VCaP (cell line): ENCODE data around the gene P2RY14.

Experiments
- H3K27ac ChIP-seq: fragments of 450-650 bp; 2 replicates; pipeline ENCODE4 v1.5.1; 2017
- TF ChIP-seq, protein P1 (sequence below): fragments of 450-650 bp; conservative IDR thresholded peaks from 2 replicates; pipeline ENCODE4 v1.5.1; 2017; ENCODE audit warnings: mild to moderate bottlenecking, moderate library complexity

The P2RY14 gene

DNA sequence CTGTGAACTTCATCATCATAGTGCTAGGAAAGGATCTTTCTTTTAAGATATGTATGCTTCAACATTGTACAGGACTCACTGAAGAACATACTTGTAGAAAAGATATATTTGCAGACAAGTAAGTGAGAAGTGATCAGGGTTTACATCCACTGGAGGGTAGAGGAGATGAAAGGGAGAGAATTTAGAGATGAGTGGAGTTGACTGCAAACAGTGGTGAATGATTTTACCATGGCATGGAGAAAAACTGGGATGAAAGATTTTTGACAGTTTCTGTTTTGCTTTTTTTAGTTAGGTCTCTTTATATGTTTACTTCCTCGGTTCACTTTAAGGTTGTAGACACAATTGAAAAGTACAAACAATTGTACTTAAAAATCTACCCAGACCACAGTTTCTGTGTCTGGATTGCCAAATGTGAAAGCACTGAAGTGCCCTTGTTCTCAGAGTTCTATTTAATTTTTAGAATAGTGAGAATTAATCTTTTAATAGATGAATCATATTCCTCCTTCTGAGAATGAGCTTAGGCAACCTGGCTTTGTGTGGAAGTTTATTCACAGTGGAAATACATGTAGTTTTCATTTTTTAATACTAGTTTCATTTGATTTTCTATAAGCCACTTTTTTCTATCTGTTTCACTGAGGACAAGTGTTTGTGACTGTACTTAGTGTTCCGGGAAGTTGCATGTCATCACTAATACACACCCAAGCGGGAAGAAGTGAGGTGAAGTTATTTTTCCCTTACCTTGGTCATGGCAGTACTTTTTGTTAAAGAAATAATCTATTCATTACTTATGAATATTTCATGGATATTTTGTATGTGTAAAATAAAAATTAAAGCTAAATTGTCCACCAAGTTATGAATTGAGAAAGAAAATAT is 73.6 kb downstream of the P2RY14 start:
- no peak overlapping the region for H3K27ac ChIP-seq
- TF ChIP-seq, protein P1, sequence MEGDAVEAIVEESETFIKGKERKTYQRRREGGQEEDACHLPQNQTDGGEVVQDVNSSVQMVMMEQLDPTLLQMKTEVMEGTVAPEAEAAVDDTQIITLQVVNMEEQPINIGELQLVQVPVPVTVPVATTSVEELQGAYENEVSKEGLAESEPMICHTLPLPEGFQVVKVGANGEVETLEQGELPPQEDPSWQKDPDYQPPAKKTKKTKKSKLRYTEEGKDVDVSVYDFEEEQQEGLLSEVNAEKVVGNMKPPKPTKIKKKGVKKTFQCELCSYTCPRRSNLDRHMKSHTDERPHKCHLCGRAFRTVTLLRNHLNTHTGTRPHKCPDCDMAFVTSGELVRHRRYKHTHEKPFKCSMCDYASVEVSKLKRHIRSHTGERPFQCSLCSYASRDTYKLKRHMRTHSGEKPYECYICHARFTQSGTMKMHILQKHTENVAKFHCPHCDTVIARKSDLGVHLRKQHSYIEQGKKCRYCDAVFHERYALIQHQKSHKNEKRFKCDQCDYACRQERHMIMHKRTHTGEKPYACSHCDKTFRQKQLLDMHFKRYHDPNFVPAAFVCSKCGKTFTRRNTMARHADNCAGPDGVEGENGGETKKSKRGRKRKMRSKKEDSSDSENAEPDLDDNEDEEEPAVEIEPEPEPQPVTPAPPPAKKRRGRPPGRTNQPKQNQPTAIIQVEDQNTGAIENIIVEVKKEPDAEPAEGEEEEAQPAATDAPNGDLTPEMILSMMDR: no peak

DNA sequence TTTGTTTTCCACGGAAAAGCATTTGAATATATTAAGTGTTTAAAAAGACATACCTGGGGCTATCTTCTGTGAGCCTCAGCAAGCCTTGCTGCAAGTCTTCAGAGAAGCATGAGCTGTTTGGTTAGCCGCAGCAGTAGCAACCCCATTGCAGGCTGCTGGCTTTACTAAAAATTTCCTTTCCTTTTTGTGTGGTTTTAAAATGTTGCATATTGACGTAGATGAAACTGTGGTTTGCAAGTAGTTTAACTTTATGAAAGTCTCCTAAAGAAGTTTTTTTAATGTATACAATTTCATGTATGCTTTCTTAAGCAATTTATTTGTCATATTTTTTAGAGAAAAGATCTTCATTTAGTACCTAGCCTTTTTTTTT is 75.3 kb downstream of the P2RY14 start, which contains the start of gene GPR171:
Gene GPR171 (minus strand): TSS at position 166 of the 370 bp plus-strand sequence. CDS start 3,830 bp downstream, outside the sequence.
- H3K27ac ChIP-seq: no peak within 1 kb of the TSS
- TF ChIP-seq, protein P1: no peak

DNA sequence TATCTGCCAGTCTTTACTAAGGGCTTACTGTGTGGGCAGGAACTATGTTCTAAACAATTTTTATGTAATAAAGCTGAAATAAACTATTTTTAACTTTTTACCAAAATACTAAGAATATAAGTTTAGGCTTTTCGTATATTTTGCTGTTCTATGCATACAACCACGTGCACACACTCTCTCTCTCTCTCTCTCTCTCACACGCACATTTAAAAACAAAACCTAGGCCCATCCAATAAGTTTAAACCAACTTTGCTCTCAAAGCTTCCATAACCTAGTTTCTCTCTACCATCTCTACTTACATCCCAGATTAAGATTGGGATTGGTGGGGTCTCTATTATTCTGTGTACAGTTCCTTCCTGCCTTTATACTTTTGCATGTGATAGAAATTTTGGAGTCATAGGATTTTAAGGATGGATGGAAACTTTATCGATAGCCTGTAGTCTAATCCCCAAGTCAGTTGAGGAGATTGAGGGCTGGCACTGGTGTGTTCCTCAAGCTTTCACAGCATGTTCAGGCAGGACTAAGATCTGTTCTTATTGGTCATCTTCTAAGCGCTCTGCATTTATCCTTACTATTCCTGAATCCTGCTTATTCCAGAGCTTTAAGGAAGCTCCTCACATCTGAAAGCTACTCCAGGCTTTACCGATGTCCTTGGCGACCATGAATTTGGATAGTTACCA is 77.2 kb downstream of the P2RY14 start:
- no peak overlapping the region for H3K27ac ChIP-seq
- TF ChIP-seq, protein P1: no peak

DNA sequence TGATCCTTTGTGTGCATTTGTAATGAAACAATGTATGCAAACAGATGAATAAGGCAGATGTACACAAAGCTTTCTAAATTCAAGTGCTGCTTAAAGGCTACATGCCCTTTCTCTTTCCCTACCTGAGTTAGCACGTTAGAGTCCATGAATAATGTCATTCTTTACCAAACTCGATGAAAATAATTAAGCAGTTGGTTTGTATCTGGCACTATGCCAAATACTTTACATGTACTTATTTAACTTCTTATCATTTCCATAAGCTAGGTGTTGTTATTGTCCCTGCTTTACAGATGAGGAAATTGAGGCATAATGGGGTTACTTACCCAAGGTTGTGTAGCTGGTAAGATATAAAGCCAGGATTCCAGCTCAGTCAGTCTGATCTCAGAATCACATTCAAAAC is 77.8 kb downstream of the P2RY14 start:
- TF ChIP-seq, protein P1: no peak
- no peak overlapping the region for H3K27ac ChIP-seq

DNA sequence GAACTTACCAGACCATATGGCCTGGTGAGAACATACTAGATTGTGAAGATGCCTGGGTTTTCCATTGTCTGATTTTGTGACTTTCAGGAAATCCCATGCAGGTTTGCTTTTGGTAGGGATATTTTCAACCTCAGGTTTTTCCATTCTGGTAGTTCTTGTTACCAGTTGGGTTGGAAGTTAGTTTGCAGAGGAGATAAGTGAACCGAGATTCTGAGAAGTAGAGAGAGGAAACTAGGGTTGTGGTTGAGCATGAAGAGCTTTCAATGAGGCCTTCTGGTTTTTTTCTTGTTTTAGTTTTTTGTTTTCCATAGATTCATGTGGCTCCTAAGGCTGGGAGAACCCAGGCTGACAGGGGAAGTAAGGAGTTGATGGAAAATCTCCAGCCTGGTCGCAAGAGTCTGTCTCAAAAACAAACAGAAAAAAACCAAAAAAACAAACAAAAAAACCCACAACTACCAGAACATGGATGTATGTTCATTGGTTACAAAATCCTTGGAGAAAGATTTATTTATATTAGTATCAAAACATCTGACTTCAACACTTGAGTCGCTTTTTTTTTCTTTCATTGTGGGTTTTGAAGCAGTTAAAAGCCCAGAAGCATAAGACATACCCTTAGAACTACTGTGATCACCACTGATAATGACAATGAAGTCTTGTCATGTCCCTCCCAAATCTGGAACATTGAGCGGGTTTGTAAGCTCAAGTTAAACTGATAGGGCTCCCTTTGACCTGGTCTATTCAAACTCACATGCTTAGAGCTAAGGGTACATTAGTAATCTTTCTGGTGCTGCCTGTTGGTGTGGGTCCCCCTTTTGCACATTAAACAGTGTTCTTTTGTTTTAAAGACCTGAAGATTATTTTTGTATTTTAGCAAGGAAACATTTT is 78.5 kb downstream of the P2RY14 start:
- H3K27ac ChIP-seq: no peak overlapping the region
- TF ChIP-seq, protein P1: no peak

DNA sequence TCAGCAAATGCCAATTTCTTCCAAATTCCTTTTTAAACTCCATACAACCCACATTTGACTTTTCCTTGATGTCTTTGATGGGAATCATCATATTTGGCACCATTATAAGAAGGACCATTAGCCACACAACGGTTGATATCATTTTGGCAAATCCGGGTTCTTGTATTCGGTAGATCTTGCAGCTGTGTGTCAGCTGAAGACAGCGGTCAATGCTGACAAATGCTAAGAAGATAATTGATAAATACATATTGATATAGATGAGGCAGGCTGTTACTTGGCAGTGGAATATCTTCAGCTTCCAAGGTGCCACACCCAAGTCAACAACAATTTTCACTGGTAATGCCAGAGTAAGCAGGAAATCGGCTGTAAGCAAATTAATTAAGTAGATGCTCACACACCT is 79.5 kb downstream of the P2RY14 start:
- TF ChIP-seq, protein P1: no peak
- no peak overlapping the region for H3K27ac ChIP-seq
